Stimulated activated CD4-positive, alpha-beta T cell treated with anti-CD3 and anti-CD28 coated beads, Interleukin-12 subunit alpha, Interleukin-12 subunit beta, amount 100 ng/mL, for 4 hours (primary cell): ENCODE data around the gene TSPEAR.

ENCODE experiments used
- DNase-seq: peaks from one replicate; pipeline ENCODE4 v3.0.0-alpha.2; 2020

TSPEAR gene

GRCh38 chr21:44533891-44534627 lies 177.3 kb downstream of the TSPEAR start:
- no peak for DNase-seq

GRCh38 chr21:44533121-44533890 lies 178.1 kb downstream of the TSPEAR start:
- no peak for DNase-seq

- no peak for DNase-seq
These were observed 178.7 kb downstream of the TSPEAR start for GRCh38 chr21:44532712-44533111.

GRCh38 chr21:44531606-44532564 lies 179.5 kb downstream of the TSPEAR start:
- no peak for DNase-seq

- DNase-seq = no peak
These were observed 180.3 kb downstream of the TSPEAR start for GRCh38 chr21:44530903-44531605.

- no peak for DNase-seq
These were observed 181.0 kb downstream of the TSPEAR start for GRCh38 chr21:44530221-44530902.

- DNase-seq = no peak
These were observed 181.8 kb downstream of the TSPEAR start for GRCh38 chr21:44529503-44530125.

- no peak for DNase-seq
These were observed 182.4 kb downstream of the TSPEAR start for GRCh38 chr21:44529011-44529421.

GRCh38 chr21:44528634-44528995 lies 182.8 kb downstream of the TSPEAR start:
- no peak for DNase-seq

- no peak for DNase-seq
These were observed 183.3 kb downstream of the TSPEAR start for GRCh38 chr21:44527983-44528633.

GRCh38 chr21:44527156-44527982 lies 184.0 kb downstream of the TSPEAR start:
- DNase-seq = no peak

- DNase-seq = no peak
These were observed 185.0 kb downstream of the TSPEAR start for GRCh38 chr21:44526096-44526997.

- DNase-seq = no peak
These were observed 185.8 kb downstream of the TSPEAR start for GRCh38 chr21:44525391-44526095.

GRCh38 chr21:44524414-44525371 lies 186.7 kb downstream of the TSPEAR start:
- no peak for DNase-seq

GRCh38 chr21:44523567-44524413 lies 187.6 kb downstream of the TSPEAR start:
- no peak for DNase-seq

- DNase-seq = no peak
These were observed 188.6 kb downstream of the TSPEAR start for GRCh38 chr21:44522753-44523204.
